ENCODE data around the gene FBXO27. TPM values are rescaled to one million over a fixed set of nuclear protein-coding genes. Genes with fewer than 3 reads are reported as not detected.
A peak's percentile ranks its signal among the peaks of the same experiment; 100 is the strongest.

Gene FBXO27
- total and polyA plus RNA-seq, 2 of the 13 experiments (the other 11 are each of a cell fraction or from before 2014, with no cell fraction given): 0.15 to 2.8 TPM

DNA sequence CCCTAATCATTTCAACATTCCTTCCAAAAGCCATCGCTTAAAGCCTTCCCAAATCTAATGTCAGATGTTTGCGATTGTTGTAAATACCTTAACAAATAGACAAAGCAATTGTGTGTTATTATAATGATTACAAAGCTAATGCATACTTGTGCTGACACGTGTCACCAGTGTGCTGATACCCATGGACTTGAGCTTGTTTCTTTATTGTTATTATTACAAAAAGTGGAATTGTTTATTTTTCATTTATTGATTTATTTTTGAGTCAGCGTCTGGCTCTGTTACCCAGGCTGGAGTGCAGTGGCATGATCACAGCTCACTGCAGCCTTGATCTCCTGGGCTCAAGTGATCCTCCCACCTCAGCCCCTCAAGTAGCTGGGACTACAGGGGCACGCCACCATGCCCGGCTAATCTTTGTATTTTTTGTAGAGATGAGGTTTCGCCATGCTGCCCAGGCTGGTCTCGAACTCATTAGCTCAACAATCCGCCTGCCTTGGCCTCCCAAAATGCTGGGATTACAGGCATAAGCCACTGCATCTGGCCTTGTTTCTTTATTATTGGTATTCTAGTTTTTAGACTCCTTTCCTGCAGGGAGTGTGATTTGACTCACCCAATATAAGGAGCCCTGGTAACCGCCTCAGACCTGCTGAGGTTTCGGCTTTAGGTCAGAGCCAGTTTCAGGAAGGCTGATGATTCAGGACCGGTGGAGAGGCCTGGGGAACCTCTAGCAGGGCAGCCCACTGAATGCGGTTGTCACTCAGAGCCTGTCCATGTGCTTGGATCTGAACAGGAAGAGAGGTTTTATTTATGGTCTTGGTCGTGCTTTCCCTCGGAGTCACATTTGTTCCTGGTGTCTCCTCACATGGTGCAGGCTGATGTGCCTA lies 54.7 kb downstream of the FBXO27 start (continued):
- TF ChIP-seq ZNF292 (CRISPR knock-in tag; IDR thresholded peaks at IDR 0.05; ENCODE audit: borderline replicate concordance, low read depth) (no peak), ZFX (CRISPR knock-in tag; IDR thresholded peaks at IDR 0.05; ENCODE audit: low read depth) (peak; percentile 45; the same call in 1 of the 2 replicates)

GRCh38 chr19:38975861-38976271 lies 56.5 kb downstream of the FBXO27 start:
- Histone ChIP-seq H3K4me3 (replicated peaks in 1 of 3; ENCODE audit: insufficient read depth in 1 of 3, low read depth in 2 of 3, low read length in 3 of 3) (peak overlapping the region; percentile 61 to 81 (median 80)), H3K27me3 (ENCODE audit: control insufficient read depth in 1 of 2, insufficient read depth in 2 of 2, low read length in 2 of 2) (no peaks in the 10 kb centered on the region), H4K20me1 (ENCODE audit: insufficient read depth, low read length) (peaks cover 6% of the 10 kb centered on the region; the same call in 1 of the 2 replicates), H3K36me3 (replicated peaks in 1 of 2; ENCODE audit: control insufficient read depth in 1 of 2, insufficient read depth in 2 of 2, low read length in 2 of 2) (0 out of 5 replicates have a peak, but pooled peaks cover 0 to 3% of the 10 kb centered on the region in 2 experiments), H3K9me3 (ENCODE audit: low read length) (no peaks in the 10 kb centered on the region), H3K4me2 (ENCODE audit: low read depth, low read length) (peak overlapping the region; percentile 80), H2AFZ (ENCODE audit: low read length) (no peak overlapping the region), H3K27ac (ENCODE audit: extremely low read length, insufficient read depth, low read length) (peak overlapping the region; percentile 99), H3K9ac (ENCODE audit: insufficient read depth, low read depth, low read length) (peak overlapping the region; percentile 84), H3K79me2 (ENCODE audit: insufficient read depth, low read length) (peaks cover 41% of the 10 kb centered on the region), H3K4me1 (ENCODE audit: insufficient read depth, low read length) (peaks cover 59% of the 10 kb centered on the region)
- in situ Hi-C loops (cut with HindIII; ENCODE audit: extremely low pct_ligation_motif_present, low pct_unique_long_range_greater_than_20kb): loop anchor here (5.0 kb wide), 1 partner anchor 61 kb away; no protein-coding TSS in a partner anchor
- DNase-seq (ENCODE audit: low spot score) (peak; percentile 60), ATAC-seq (peak; percentile 59), FAIRE-seq (peak; percentile 4)
- 0% methylated on average over 3 of the region's 22 CpGs for WGBS (ENCODE audit: low lambda C conversion rate)
- ChIA-PET CTCF (ENCODE audit: low intra/inter-chr PET ratio, low total read pairs) (no interaction called here), POLR2A (interaction anchor here (0.8 to 1.8 kb wide), 13 partner anchors 9 to 415 kb away, joined by 3 to 12 read pairs (median 4); partner anchors contain the start of genes MED29, MRPS12, NFKBIB and PAF1)
- BruUV-seq (replicated peaks): no TSS peak
- intact Hi-C loops (cut with micrococcal nuclease; ENCODE audit: unreplicated experiment): loop anchor here (5.0 kb wide), 1 partner anchor 76 kb away; no protein-coding TSS in a partner anchor
- TF ChIP-seq ZNF3 (CRISPR knock-in tag; IDR thresholded peaks at IDR 0.05) (no peak), SMAD9 (CRISPR knock-in tag; IDR thresholded peaks at IDR 0.05) (no peak), STAT5B (CRISPR knock-in tag; IDR thresholded peaks at IDR 0.05) (no peak), ZC3H4 (CRISPR knock-in tag; IDR thresholded peaks at IDR 0.05; ENCODE audit: borderline replicate concordance) (peak; percentile 74; the same call in 1 of the 2 replicates), HOXD1 (CRISPR knock-in tag; IDR thresholded peaks at IDR 0.05) (no peak), ZNF251 (CRISPR knock-in tag; IDR thresholded peaks at IDR 0.05) (no peak), POLR2A (IDR thresholded peaks at IDR 0.05; ENCODE audit: insufficient read depth in 1 of 2, low read depth in 2 of 2, low read length in 2 of 2) (peak in 1 of 2 experiments; percentile 45; a peak in 1 of 4 replicates), TGIF2 (CRISPR knock-in tag; IDR thresholded peaks at IDR 0.05) (no peak), DMTF1 (CRISPR knock-in tag; IDR thresholded peaks at IDR 0.05) (no peak), SNRNP70 (IDR thresholded peaks at IDR 0.05; ENCODE audit: low read depth, low read length) (no peak), TMF1 (CRISPR knock-in tag; IDR thresholded peaks at IDR 0.05; ENCODE audit: low read depth) (no peak), RBFOX2 (IDR thresholded peaks at IDR 0.05; ENCODE audit: low read depth, low read length) (peak; percentile 74), ONECUT2 (CRISPR knock-in tag; IDR thresholded peaks at IDR 0.05) (no peak), IRX3 (CRISPR knock-in tag; IDR thresholded peaks at IDR 0.05; ENCODE audit: borderline replicate concordance, low read depth) (no peak), ZNF740 (CRISPR knock-in tag; IDR thresholded peaks at IDR 0.05) (no peak), ELF3 (CRISPR knock-in tag; IDR thresholded peaks at IDR 0.05) (no peak), ARID2 (CRISPR knock-in tag; IDR thresholded peaks at IDR 0.05; ENCODE audit: borderline replicate concordance) (peak; percentile 9; the same call in 1 of the 2 replicates)
- TF ChIP-seq, protein P1, sequence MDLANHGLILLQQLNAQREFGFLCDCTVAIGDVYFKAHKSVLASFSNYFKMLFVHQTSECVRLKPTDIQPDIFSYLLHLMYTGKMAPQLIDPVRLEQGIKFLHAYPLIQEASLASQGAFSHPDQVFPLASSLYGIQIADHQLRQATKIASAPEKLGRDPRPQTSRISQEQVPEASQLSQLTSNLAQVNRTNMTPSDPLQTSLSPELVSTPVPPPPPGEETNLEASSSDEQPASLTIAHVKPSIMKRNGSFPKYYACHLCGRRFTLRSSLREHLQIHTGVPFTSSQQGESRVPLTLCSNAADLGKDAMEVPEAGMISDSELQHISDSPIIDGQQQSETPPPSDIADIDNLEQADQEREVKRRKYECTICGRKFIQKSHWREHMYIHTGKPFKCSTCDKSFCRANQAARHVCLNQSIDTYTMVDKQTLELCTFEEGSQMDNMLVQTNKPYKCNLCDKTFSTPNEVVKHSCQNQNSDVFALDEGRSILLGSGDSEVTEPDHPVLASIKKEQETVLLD (CRISPR knock-in tag; IDR thresholded peaks at IDR 0.05; ENCODE audit: low read depth): no peak
